ENCODE measurements around the gene ZNF784. TPM values are rescaled to one million over a fixed set of nuclear protein-coding genes. Genes with fewer than 3 reads are reported as not detected.
A peak's percentile ranks its signal among the peaks of the same experiment; 100 is the strongest.

Gene ZNF784
- total RNA-seq, 1 donor from 2014 or later, result 12.9 TPM

- TF ChIP-seq CTCF (IDR thresholded peaks at IDR 0.05; ENCODE audit: unreplicated experiment), result no peak
- Mint-ChIP-seq H3K4me3 (no peak overlapping the region), H3K27ac (no peak overlapping the region), H3K36me3 (peaks cover 29% of the 10 kb centered on the region), H3K9me3 (no peaks in the 10 kb centered on the region), H3K27me3 (ENCODE audit: low read depth) (no peaks in the 10 kb centered on the region), H3K4me1 (no peaks in the 10 kb centered on the region)
- no peak for DNase-seq (ENCODE audit: low spot score in 2 of 2, unreplicated experiment in 2 of 2)
Measured at GRCh38 chr19:55615543-55616394, 8.6 kb downstream of the ZNF784 start.

- no peak for DNase-seq (ENCODE audit: low spot score in 2 of 2, unreplicated experiment in 2 of 2)
- TF ChIP-seq CTCF (IDR thresholded peaks at IDR 0.05; ENCODE audit: unreplicated experiment), result no peak
- no peak overlapping the region for H3K4me3 Mint-ChIP-seq
Measured at GRCh38 chr19:55614711-55615542, 9.4 kb downstream of the ZNF784 start.

GRCh38 chr19:55613930-55614710, 10.2 kb downstream of the ZNF784 start:
- Mint-ChIP-seq H3K36me3 (peaks cover 38% of the 10 kb centered on the region), H3K27ac (no peak overlapping the region), H3K9me3 (no peaks in the 10 kb centered on the region), H3K4me1 (no peaks in the 10 kb centered on the region), H3K4me3 (no peak overlapping the region), H3K27me3 (ENCODE audit: low read depth) (no peaks in the 10 kb centered on the region)
- TF ChIP-seq CTCF (IDR thresholded peaks at IDR 0.05; ENCODE audit: unreplicated experiment), result no peak
- DNase-seq (ENCODE audit: low spot score in 2 of 2, unreplicated experiment in 2 of 2), result no peak

More at GRCh38 chr19:55614711-55615542, 9.4 kb downstream of the ZNF784 start:
- H3K4me1 Mint-ChIP-seq, result no peaks in the 10 kb centered on the region
- H3K9me3 Mint-ChIP-seq, result no peaks in the 10 kb centered on the region
- H3K27me3 Mint-ChIP-seq (ENCODE audit: low read depth), result no peaks in the 10 kb centered on the region
- H3K27ac Mint-ChIP-seq, result no peak overlapping the region
- H3K36me3 Mint-ChIP-seq, result peaks cover 30% of the 10 kb centered on the region

GRCh38 chr19:55613396-55613795, 11.0 kb downstream of the ZNF784 start:
- DNase-seq (ENCODE audit: low spot score in 2 of 2, unreplicated experiment in 2 of 2), result no peak
- Mint-ChIP-seq H3K4me1 (no peaks in the 10 kb centered on the region), H3K9me3 (no peaks in the 10 kb centered on the region), H3K4me3 (no peak overlapping the region), H3K36me3 (peaks cover 41% of the 10 kb centered on the region), H3K27me3 (ENCODE audit: low read depth) (no peaks in the 10 kb centered on the region), H3K27ac (no peak overlapping the region)
- no peak for TF ChIP-seq CTCF (IDR thresholded peaks at IDR 0.05; ENCODE audit: unreplicated experiment)

GRCh38 chr19:55611983-55612645, 12.3 kb downstream of the ZNF784 start:
- no peak for DNase-seq (ENCODE audit: low spot score in 2 of 2, unreplicated experiment in 2 of 2)
- no peak overlapping the region for H3K4me3 Mint-ChIP-seq
- H3K27me3 Mint-ChIP-seq (ENCODE audit: low read depth), result no peaks in the 10 kb centered on the region
- no peak for TF ChIP-seq CTCF (IDR thresholded peaks at IDR 0.05; ENCODE audit: unreplicated experiment)
- H3K9me3 Mint-ChIP-seq, result no peaks in the 10 kb centered on the region
- peak overlapping the region; percentile 6 for H3K27ac Mint-ChIP-seq
- H3K36me3 Mint-ChIP-seq, result peaks cover 38% of the 10 kb centered on the region
- H3K4me1 Mint-ChIP-seq, result peaks cover under 1% of the 10 kb centered on the region

Measured in mesothelial cell of epicardium (in vitro differentiated cells).